ENCODE measurements around the gene ITGB1BP2. TPM values are rescaled to one million over a fixed set of nuclear protein-coding genes. Genes with fewer than 3 reads are reported as not detected.
"Not testable (repeated sequence)": the region's sequence is repeated elsewhere in the genome, so short reads cannot be mapped to it uniquely, and the experiment has no call there.

Gene ITGB1BP2
- total and polyA plus RNA-seq, 12 donors: 0.18 to 3.2 (median 0.83) TPM; not detected in 1

DNA sequence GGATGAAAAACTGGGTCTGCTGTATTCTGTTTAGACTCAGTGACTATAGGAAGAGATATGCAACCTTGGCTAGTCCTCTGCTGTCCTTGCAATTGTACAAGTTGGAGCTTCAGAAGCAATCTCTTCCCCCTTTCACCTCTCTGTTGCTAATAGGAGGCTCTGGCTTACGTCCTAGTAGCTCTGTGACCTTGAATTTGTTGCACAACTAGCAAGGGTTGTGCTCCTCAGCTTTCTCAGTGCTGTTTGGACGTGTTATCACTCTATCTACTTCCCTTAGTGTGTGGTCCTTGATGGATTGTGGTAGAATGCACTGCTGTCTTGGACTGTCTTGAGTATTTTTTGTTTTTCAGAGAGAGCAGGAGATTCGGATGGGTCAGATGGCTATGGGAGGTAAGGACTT is 3.4 kb upstream of the ITGB1BP2 start:
- intact Hi-C loops (cut with DNase I): no loop called here
- 19 to 41% (median 26%) methylated on average over 3 of the region's 3 CpGs for WGBS, 4 donors

DNA sequence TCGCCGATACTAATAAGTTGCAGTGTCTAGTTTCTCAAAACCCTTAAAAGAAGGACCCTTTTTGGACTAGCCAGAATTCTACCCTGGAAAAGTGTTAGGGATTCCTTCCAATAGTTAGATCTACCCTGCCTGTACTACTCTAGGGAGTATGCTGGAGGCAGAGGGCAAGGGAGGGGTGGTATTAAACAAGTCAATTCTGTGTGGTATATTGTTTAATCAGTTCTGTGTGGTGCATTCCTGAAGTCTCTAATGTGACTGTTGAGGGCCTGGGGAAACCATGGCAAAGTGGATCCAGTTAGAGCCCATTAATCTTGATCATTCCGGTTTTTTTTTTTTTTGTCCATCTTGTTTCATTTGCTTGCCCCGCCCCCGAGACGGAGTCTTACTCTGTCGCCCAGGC is 1.5 kb upstream of the ITGB1BP2 start:
- peaks cover 0 to 56% of the 10 kb centered on the region in 2 donors for H3K36me3 ChIP-seq (replicated peaks in 1 of 2)
- H3K27ac ChIP-seq; DNase-seq; H3K4me1 ChIP-seq (replicated peaks in 1 of 2); H3K9me3 ChIP-seq (replicated peaks in 1 of 3); H3K27me3 ChIP-seq; intact Hi-C loops (cut with DNase I); H3K4me3 ChIP-seq: not testable (repeated sequence)
- WGBS, 4 donors: 74 to 96% (median 92%) methylated on average over 6 to 7 of the region's 7 CpGs

More for the DNA sequence above, 3.4 kb upstream of the ITGB1BP2 start:
- H3K27ac ChIP-seq: peak overlapping the region in 1 of 5 donors; percentile 43
- no peaks in the 10 kb centered on the region for H3K9me3 ChIP-seq (replicated peaks in 1 of 3)
- H3K4me1 ChIP-seq (replicated peaks in 1 of 2): peaks cover 0 to 8% of the 10 kb centered on the region in 2 donors
- peak; percentile 29 to 73 (median 62) for DNase-seq
- H3K4me3 ChIP-seq: no peak overlapping the region
- peaks cover 0 to 76% of the 10 kb centered on the region in 2 donors for H3K36me3 ChIP-seq (replicated peaks in 1 of 2)
- H3K27me3 ChIP-seq: no peaks in the 10 kb centered on the region
- TF ChIP-seq, protein P1, sequence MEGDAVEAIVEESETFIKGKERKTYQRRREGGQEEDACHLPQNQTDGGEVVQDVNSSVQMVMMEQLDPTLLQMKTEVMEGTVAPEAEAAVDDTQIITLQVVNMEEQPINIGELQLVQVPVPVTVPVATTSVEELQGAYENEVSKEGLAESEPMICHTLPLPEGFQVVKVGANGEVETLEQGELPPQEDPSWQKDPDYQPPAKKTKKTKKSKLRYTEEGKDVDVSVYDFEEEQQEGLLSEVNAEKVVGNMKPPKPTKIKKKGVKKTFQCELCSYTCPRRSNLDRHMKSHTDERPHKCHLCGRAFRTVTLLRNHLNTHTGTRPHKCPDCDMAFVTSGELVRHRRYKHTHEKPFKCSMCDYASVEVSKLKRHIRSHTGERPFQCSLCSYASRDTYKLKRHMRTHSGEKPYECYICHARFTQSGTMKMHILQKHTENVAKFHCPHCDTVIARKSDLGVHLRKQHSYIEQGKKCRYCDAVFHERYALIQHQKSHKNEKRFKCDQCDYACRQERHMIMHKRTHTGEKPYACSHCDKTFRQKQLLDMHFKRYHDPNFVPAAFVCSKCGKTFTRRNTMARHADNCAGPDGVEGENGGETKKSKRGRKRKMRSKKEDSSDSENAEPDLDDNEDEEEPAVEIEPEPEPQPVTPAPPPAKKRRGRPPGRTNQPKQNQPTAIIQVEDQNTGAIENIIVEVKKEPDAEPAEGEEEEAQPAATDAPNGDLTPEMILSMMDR (IDR thresholded peaks at IDR 0.05): no peak
- no peak for TF ChIP-seq POLR2A (IDR thresholded peaks at IDR 0.05)

DNA sequence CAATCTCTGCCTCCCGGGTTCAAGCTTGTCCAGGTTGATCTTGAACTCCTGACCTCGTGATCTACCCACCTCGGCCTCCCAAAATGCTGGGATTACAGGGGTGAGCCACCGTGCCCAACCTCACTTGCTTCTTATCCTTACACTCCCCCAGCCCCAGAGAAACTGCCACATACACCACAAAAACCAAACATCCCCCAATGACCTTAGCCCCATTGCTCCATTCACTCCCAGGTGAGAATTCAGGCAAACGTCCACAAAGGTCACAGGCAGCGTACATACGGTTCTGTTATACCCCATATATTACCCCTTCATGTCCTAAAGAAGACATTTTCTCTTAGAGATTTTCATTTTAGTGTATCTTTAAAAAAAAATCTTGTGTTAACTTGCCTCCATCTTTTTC is 1.1 kb upstream of the ITGB1BP2 start:
- H3K4me3 ChIP-seq; H3K9me3 ChIP-seq (replicated peaks in 1 of 3); H3K4me1 ChIP-seq (replicated peaks in 1 of 2); DNase-seq; H3K27ac ChIP-seq; H3K27me3 ChIP-seq; intact Hi-C loops (cut with DNase I): not testable (repeated sequence)
- 79 to 87% (median 81%) methylated on average over 7 of the region's 7 CpGs for WGBS, 4 donors
- peaks cover 0 to 52% of the 10 kb centered on the region in 2 donors for H3K36me3 ChIP-seq (replicated peaks in 1 of 2)

DNA sequence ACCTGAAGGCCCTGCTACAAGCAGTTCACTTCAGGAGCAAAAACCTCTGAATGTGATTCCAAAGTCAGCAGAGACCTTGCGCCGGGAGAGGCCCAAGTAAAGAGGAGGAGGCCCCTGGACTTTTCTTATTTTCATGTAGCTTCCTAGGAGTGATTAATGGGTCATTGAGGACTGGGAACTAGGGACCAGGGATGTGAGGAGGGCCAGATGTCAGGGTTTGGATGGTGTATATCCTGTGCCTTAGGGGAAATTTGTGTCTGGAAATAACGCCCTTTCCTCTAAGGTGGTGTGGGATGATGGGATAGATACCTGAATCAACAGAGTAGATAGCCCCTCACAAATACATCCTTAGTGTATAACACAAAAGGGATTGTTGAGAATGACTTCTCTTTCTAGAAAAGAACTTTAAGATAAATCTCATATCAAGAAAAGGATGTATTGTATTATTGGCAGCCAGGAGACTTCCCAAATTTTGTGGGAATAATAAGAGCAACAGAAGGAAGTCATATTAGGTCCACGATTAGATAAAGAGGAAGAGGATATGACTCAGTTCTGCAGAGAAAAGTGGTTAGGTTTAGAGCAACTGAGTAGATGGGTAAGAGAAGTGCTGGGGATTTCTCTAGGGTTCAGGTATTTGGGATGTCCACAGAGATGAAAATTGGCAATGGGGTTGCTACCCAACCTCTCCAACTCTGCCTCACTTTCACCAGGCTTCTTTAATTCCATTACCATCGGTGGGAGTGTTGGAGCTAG is 1.1 kb downstream of the ITGB1BP2 start:
- no peak for TF ChIP-seq POLR2A (IDR thresholded peaks at IDR 0.05)
- TF ChIP-seq, protein P1 (IDR thresholded peaks at IDR 0.05): no peak
- H3K4me1 ChIP-seq (replicated peaks in 1 of 2): peaks cover 0 to 6% of the 10 kb centered on the region in 2 donors
- intact Hi-C loops (cut with DNase I): no loop called here
- no peaks in the 10 kb centered on the region for H3K9me3 ChIP-seq (replicated peaks in 1 of 3)
- H3K27me3 ChIP-seq: no peaks in the 10 kb centered on the region
- 55 to 79% (median 68%) methylated on average over 3 to 5 of the region's 5 CpGs for WGBS, 4 donors
- DNase-seq: no peak
- no peak overlapping the region for H3K27ac ChIP-seq
- H3K4me3 ChIP-seq: no peak overlapping the region
- peaks cover 0 to 31% of the 10 kb centered on the region in 2 donors for H3K36me3 ChIP-seq (replicated peaks in 1 of 2)

DNA sequence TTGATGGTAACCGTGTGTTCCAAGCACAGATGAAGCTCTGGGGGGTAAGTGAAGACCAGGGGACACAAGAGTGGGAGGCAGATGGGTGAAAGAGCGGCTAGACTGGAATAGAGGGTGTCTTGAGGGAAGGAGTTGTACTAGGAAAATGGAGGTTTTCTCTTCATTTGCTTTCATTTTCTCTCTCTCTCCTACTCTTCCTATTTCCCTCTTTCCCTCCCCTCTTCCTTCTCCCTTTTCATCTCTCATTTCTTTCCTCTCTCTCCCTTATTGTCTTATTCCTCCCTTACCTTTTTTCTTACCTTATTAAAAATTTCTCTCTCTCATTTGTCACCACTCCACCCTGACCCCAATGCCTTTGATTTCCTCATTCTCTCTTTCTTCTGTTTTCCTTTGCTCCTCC is 3.0 kb downstream of the ITGB1BP2 start:
- intact Hi-C loops (cut with DNase I): no loop called here
- TF ChIP-seq, protein P1 (IDR thresholded peaks at IDR 0.05): no peak
- no peak for TF ChIP-seq POLR2A (IDR thresholded peaks at IDR 0.05)
- no peak for DNase-seq
- 65 to 100% (median 86%) methylated on average over 2 of the region's 2 CpGs for WGBS, 4 donors
- H3K9me3 ChIP-seq (replicated peaks in 1 of 3): no peaks in the 10 kb centered on the region
- no peaks in the 10 kb centered on the region for H3K4me1 ChIP-seq (replicated peaks in 1 of 2)
- H3K4me3 ChIP-seq: no peak overlapping the region
- H3K36me3 ChIP-seq (replicated peaks in 1 of 2): peaks cover 0 to 11% of the 10 kb centered on the region in 2 donors
- no peaks in the 10 kb centered on the region for H3K27me3 ChIP-seq
- no peak overlapping the region for H3K27ac ChIP-seq
